Right cardiac atrium (tissue), 5 donors: ENCODE data around the gene RAB36. TPM values are rescaled to one million over a fixed set of nuclear protein-coding genes. Genes with fewer than 3 reads are reported as not detected.
A peak's percentile ranks its signal among the peaks of the same experiment; 100 is the strongest.
"Not testable (repeated sequence)": the region's sequence is repeated elsewhere in the genome, so short reads cannot be mapped to it uniquely, and the experiment has no call there.

ENCODE experiments used
- ATAC-seq, 2 donors: fragments of 200-7000 bp; cut with Tn5 transposase; one replicate each; pipeline versions ENCODE4 v1.8.0 to v1.9.1; 2020; ENCODE audit warnings: moderate library complexity in 2 of 2, mild to moderate bottlenecking in 1 of 2
- DNase-seq, 3 donors: peaks; one replicate each; pipeline ENCODE4 v3.0.0-alpha.2; 2020
- H3K27ac ChIP-seq: one replicate; pipeline ENCODE4 v1.5.1; 2013; ENCODE audit warnings: mild to moderate bottlenecking, low read length, control low read depth, moderate library complexity
- H3K27me3 ChIP-seq: one replicate; pipeline ENCODE4 v1.6.1; 2013; ENCODE audit not compliant: control insufficient read depth, insufficient read depth
- H3K4me1 ChIP-seq: one replicate; pipeline ENCODE4 v1.6.1; 2013; ENCODE audit warnings: low read length; ENCODE audit not compliant: control insufficient read depth, insufficient read depth
- H3K4me3 ChIP-seq: one replicate; pipeline ENCODE4 v1.5.1; 2013; ENCODE audit warnings: low read length, control low read depth
- H3K9me3 ChIP-seq: one replicate; pipeline ENCODE4 v1.6.1; 2013; ENCODE audit warnings: low read length; ENCODE audit not compliant: control insufficient read depth
- WGBS: extraction: QIAGEN DNeasy Blood & Tissue Kit; methylation state at CpG from one replicate; pipeline ENCODE4 v1.1.7; 2013; 5-methylcytosine and 5-hydroxymethylcytosine counted together
- intact Hi-C, 4 donors: fragments of 100-400 bp; cut with DNase I; formaldehyde crosslinking; loops; one replicate each; pipeline versions ENCODE4 v1.11.0 to v1.14.0; 2022 to 2023
- polyA plus RNA-seq: library from polyadenylated mRNA; stranded (reverse); fragments of 200-250 nt; gene quantifications from one replicate; pipeline ENCODE4 v1.2.3, GENCODE V29; 2013
- total RNA-seq, 4 donors: library from RNA; stranded (reverse); fragmentation: NEBNext Ultra II Directional; extraction: Animal tissue kit (Norgen Biotek cat#: 25700); gene quantifications; one replicate each; pipeline ENCODE4 v1.2.1, GENCODE V29; 2021
- donor health status: healthy with polysubstance abuse.
- donor health status: DM: no; HTN: yes; CAD: no.
- donor health status: DM: no; HTN: no; CAD: no.
- donor health status: DM: no; HTN: yes; CAD: no; lungs with severe emphysema.
- donor health status: DM: yes; HTN: yes; CAD: no.

Gene RAB36
- total and polyA plus RNA-seq, 5 donors: 0.59 to 2.7 (median 1.4) TPM

DNA sequence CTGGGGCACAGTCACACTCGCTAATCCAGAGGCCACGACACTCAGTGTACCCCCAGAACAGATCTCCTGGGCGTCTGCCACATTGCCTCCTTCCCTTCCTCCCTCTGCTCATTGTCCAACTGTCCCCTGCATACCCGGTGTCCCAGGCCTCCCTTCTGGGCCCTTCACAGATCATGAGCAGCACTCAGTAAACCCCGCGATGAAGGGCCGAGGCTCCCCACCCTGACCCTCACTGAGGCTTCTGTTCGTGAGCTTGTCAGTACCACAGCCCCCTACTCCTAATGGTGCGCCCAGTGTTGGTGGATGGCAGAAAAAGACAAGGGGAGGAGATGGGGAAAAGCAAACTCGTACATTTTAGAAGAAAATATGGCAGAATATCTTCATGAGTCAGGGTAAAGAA is 16.1 kb upstream of the RAB36 start:
- intact Hi-C loops: loop anchor here (2.0 to 10.0 kb wide), 4 partner anchors 170 to 664 kb away; no protein-coding TSS in a partner anchor
- ATAC-seq: no peak
- 73% methylated on average over 10 of the region's 10 CpGs for WGBS

DNA sequence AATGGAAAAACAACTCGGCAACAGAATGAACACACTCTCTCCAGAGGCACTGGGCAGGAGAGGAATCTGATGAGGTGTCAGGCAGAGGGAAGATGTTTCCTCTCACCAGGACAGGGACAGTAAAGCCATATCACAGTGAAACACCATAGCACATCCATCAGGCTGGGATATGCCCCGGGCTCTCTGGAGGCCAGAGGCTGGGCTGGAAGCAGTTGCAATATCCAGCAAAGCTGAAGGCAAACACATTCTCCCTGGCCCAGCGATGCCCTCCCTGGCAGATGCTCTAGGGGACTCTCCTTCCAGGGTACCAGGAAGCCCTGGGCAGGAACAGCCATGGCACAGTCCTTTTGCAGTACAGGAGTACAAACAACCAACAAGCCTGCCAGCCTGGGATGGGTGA is 14.6 kb upstream of the RAB36 start:
- Histone ChIP-seq H3K9me3 (no peaks in the 10 kb centered on the region), H3K27me3 (no peaks in the 10 kb centered on the region), H3K4me1 (no peaks in the 10 kb centered on the region), H3K4me3 (no peak overlapping the region), H3K27ac (no peak overlapping the region)
- 56% methylated on average over 3 of the region's 3 CpGs for WGBS
- DNase-seq (peak in 2 of 3 donors; percentile 6 to 19), ATAC-seq (no peak)
- intact Hi-C loops: no loop called here

More for the DNA sequence above, 16.1 kb upstream of the RAB36 start:
- H3K4me1 ChIP-seq: no peaks in the 10 kb centered on the region
- H3K27ac ChIP-seq: no peak overlapping the region
- no peak overlapping the region for H3K4me3 ChIP-seq
- peak in 1 of 3 donors; percentile 7 for DNase-seq
- H3K9me3 ChIP-seq: no peaks in the 10 kb centered on the region
- no peaks in the 10 kb centered on the region for H3K27me3 ChIP-seq

DNA sequence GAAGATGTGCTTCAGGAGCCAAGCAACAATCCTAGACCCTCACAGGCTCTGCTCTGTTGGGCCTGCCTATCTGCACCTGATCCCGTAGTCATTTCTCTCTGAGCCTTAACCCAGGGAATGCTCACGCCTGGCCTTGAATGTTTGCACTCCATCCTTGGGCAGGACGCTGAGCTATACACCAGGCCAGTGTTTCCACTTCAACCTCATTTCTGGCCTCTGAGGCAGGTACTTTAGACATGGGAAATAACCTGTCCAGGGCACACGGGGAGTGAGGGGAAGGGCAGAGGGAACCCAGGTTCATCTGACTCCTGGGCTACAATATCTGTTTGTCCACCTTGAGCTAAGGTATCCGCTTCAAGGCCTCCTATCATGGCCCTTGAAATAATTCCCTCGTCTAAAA is 13.3 kb upstream of the RAB36 start:
- 77% methylated on average over 6 of the region's 6 CpGs for WGBS
- Histone ChIP-seq H3K27me3 (no peaks in the 10 kb centered on the region), H3K4me1 (no peaks in the 10 kb centered on the region), H3K4me3 (no peak overlapping the region), H3K27ac (no peak overlapping the region), H3K9me3 (no peaks in the 10 kb centered on the region)
- ATAC-seq (no peak), DNase-seq (no peak)
- intact Hi-C loops: no loop called here

DNA sequence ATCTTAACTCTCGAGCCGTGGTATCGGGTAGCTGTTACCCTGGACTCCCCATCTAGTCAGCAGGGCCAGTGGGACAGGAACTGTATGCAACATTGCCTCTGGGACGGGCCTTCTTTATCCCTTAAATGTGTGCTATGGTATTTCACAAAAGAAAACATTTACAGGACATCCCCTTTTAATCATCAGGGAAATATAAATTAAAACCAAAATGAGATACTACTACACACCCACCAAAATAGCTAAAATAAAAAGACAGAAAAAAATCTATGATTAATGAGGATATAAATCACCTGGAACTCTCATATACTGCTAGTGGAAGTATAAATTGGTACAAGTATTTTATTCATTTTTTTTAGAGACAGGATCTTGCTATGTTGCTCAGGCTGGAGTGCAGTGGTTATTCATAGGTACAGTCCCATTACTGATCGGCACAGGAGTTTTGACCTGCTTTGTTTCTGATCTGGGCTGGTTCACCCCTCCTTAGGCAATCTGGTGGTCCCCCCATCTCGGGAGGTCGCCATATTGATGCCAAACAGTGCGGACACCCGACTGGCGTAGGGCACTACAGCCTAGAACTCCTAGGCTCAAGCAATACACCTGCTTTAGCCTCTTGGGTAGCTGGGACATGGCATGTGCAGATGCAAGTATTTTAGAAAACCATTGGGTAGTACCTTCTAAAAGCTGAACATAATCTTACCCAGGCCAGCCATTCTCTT is 12.7 kb upstream of the RAB36 start:
- Histone ChIP-seq H3K27ac (no peak overlapping the region), H3K4me1 (no peaks in the 10 kb centered on the region), H3K9me3 (no peaks in the 10 kb centered on the region), H3K27me3 (no peaks in the 10 kb centered on the region), H3K4me3 (no peak overlapping the region)
- 93% methylated on average over 10 of the region's 10 CpGs for WGBS
- ATAC-seq: no peak
- peak in 2 of 3 donors; percentile 2 to 15 for DNase-seq
- intact Hi-C loops: no loop called here

DNA sequence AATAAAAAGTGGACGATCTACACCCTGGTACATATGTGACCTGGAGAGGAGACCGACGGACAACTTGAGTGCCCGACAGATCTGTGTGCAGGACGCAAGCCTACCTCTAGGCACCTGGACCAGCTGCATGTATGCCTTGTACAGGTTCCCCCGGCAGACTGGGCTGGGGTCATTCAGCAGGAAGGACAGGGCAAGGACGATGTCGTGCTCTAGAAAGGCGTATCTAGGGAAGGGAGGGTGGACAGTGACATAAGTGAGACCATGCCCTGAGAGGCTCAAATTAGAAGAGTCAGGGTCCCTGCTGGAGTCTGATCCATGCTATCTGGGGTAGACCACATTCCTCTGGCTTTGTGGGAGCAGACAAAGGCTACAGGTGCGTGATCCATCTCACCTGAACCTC is 11.4 kb upstream of the RAB36 start:
- ATAC-seq: no peak
- intact Hi-C loops: no loop called here
- 92% methylated on average over 10 of the region's 10 CpGs for WGBS

DNA sequence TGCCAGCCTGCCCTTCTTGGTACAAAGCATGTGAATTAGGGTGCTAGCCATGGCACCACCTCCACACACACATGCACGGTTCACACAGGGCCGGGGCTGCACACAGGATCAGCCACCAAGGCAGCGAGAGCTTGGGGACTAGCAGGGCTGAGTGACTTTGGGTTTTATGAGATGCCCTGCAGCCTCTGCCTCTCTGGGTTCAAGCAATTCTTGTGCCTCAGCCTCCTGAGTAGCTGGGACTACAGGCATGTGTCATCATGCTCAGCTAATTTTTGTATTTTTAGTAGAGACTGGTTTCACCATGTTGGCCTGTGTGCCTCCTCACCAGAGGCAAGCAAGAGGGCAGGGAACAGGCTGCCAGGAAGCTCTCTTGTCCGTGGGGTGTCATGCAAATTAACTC is 8.3 kb upstream of the RAB36 start:
- H3K27me3 ChIP-seq, H3K27ac ChIP-seq, H3K4me1 ChIP-seq, H3K4me3 ChIP-seq, ATAC-seq, intact Hi-C loops, H3K9me3 ChIP-seq, DNase-seq: not testable (repeated sequence)
- 79% methylated on average over 4 of the region's 4 CpGs for WGBS

More for the DNA sequence above, 11.4 kb upstream of the RAB36 start:
- Histone ChIP-seq H3K27ac (no peak overlapping the region), H3K4me3 (no peak overlapping the region), H3K4me1 (no peaks in the 10 kb centered on the region), H3K27me3 (no peaks in the 10 kb centered on the region), H3K9me3 (no peaks in the 10 kb centered on the region)
- peak in 2 of 3 donors; percentile 9 to 29 for DNase-seq

DNA sequence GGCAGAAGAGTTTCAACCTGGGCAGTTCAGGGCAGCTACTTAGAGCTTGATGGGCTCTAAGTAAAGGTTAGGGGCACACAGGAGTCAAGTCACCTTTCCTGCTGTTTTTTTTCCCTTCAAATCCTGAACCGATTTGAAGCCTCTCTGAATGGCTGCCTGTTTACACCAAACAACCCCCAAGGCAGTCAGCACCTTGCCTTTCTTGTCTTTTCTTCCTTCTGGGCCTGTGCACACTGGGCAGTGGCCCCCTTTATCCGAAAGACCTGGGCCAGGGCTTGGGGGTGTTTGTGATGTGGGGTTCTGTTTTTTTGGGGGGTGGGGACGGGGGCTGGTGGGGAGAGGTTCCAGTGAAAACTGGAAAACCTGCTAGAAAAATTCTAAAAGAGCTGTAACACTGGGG is 7.8 kb upstream of the RAB36 start:
- DNase-seq (no peak), ATAC-seq (no peak)
- no peaks in the 10 kb centered on the region for H3K9me3 ChIP-seq
- WGBS: 69% methylated on average over 3 of the region's 3 CpGs
- intact Hi-C loops: no loop called here
- H3K27me3 ChIP-seq: no peaks in the 10 kb centered on the region
- no peaks in the 10 kb centered on the region for H3K4me1 ChIP-seq
- H3K27ac ChIP-seq: no peak overlapping the region
- no peak overlapping the region for H3K4me3 ChIP-seq

DNA sequence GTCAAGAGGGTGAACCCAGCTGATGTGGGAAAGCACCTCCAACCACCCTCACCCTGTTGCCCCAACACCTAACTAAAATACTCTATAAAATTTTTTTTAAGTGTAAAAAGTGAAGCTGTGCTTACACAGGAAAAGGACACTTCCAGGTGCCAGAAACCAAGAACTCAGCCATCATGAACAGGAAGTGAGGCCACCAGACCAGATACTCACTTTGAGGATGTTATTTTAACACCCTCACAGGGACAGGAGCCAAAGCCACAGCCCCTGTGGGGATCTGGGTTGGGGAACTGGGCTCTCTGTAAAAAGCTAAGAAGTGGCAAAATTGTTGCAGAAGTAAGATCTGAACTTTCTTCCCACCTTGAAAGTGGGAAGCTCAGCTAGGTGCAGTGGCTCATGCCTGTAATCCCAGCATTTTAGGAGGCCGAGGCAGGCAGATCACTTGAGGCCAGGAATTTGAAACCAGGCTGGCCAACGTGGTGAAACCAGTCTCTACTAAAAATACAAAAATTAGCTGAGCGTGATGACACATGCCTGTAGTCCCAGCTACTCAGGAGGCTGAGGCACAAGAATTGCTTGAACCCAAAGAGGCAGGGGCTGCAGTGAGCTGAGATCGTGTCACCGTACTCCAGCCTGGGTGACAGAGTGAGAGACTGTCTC is 7.2 kb upstream of the RAB36 start:
- intact Hi-C loops: no loop called here
- Histone ChIP-seq H3K9me3 (no peaks in the 10 kb centered on the region), H3K4me1 (no peaks in the 10 kb centered on the region), H3K27me3 (no peaks in the 10 kb centered on the region), H3K4me3 (no peak overlapping the region), H3K27ac (no peak overlapping the region)
- DNase-seq: peak in 2 of 3 donors; percentile 30 to 41
- 67% methylated on average over 5 of the region's 5 CpGs for WGBS
- no peak for ATAC-seq

DNA sequence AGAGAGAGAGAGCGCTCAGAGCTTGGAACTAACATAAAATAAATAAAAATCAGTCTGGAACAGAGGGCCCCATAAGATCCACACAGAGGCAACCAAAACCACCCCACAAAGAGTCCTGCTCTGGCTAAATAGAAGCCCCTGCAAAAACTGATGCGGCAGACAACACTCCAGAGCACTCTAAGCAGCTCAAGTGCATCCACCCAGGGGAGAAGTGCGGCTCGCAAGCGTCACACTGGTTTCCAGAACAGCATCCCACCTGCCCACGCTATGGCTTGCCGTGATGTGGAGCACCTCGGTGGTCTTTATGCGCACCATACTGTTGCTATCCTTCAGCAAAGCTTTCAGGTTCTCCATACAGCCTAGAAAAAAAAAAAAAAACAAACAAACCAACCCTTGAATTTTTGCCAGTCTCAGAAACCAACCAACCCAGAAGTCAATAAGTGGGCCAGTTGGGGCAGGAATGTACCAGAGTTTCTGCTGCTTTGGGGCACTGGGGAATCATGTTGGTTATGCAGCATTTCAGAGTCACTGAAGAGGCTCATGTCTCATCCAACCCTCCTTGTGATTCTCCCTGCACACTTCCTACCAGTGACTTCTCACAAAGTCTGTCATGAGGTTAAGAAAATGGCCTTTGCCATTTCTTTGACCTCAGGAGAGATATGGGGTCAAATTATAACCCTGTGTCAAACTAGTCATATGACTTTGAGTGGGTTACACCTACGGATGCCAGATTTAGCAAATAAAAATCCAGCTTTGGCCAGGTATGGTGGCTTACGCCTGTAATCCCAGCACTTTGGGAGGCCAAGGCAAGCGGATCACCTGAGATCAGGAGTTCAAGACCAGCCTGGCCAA is 6.5 kb upstream of the RAB36 start:
- peak in 2 of 3 donors; percentile 5 to 25 for DNase-seq
- no peak overlapping the region for H3K27ac ChIP-seq

DNA sequence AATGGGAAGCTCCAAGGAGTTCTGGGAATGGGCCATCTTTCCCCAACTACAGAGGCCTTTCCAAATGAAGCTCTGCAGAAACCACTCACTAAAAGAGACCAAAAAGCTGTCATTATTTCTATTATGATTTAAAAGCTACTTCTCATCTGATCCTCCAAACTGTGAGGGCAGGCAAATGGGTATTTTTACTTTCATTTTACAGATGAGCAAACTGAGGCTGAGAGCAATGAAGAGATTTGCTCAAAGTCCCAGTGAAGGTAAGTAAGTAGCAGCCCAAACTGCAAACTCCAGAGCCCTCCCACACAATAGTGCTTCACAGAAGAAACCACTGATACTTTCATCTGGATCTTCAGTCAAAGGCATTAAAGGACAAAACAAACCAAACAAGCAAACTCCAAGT is 4.9 kb upstream of the RAB36 start:
- Histone ChIP-seq H3K27me3 (no peaks in the 10 kb centered on the region), H3K4me1 (no peaks in the 10 kb centered on the region), H3K4me3 (no peak overlapping the region), H3K27ac (no peak overlapping the region), H3K9me3 (no peaks in the 10 kb centered on the region)
- DNase-seq (no peak), ATAC-seq (no peak)
- intact Hi-C loops: no loop called here

More for the DNA sequence above, 6.5 kb upstream of the RAB36 start:
- Histone ChIP-seq H3K27me3 (no peaks in the 10 kb centered on the region), H3K4me1 (no peaks in the 10 kb centered on the region), H3K9me3 (no peaks in the 10 kb centered on the region), H3K4me3 (no peak overlapping the region)
- no peak for ATAC-seq
- intact Hi-C loops: no loop called here
- 95% methylated on average over 12 of the region's 12 CpGs for WGBS
